Cortex of kidney (tissue), 1 donor: ENCODE measurements around the gene CFAP54.
"Not testable (repeated sequence)": the region's sequence is repeated elsewhere in the genome, so short reads cannot be mapped to it uniquely, and the experiment has no call there.

Experiments
- DNase-seq: peaks from one replicate; lab custom pipeline; 2025; lab: John Stamatoyannopoulos, UW

The CFAP54 gene

GRCh38 chr12:96478011-96478410 lies 11.4 kb upstream of the CFAP54 start:
- DNase-seq: no peak

- DNase-seq: no peak
Observed at GRCh38 chr12:96482086-96482485, 7.3 kb upstream of the CFAP54 start.

- no peak for DNase-seq
Observed at GRCh38 chr12:96483116-96483515, 6.3 kb upstream of the CFAP54 start.

GRCh38 chr12:96486751-96487613 lies 2.4 kb upstream of the CFAP54 start:
- DNase-seq: no peak

GRCh38 chr12:96487634-96488033 lies 1.7 kb upstream of the CFAP54 start:
- no peak for DNase-seq

GRCh38 chr12:96493106-96493505 lies 3.7 kb downstream of the CFAP54 start:
- no peak for DNase-seq

GRCh38 chr12:96494154-96494553 lies 4.8 kb downstream of the CFAP54 start:
- not testable (repeated sequence) for DNase-seq

GRCh38 chr12:96495155-96495554 lies 5.8 kb downstream of the CFAP54 start:
- no peak for DNase-seq

GRCh38 chr12:96495841-96496545 lies 6.6 kb downstream of the CFAP54 start:
- no peak for DNase-seq

GRCh38 chr12:96496944-96497343 lies 7.6 kb downstream of the CFAP54 start:
- no peak for DNase-seq

GRCh38 chr12:96497855-96498254 lies 8.5 kb downstream of the CFAP54 start:
- no peak for DNase-seq

- DNase-seq: no peak
Observed at GRCh38 chr12:96500693-96501092, 11.3 kb downstream of the CFAP54 start.

GRCh38 chr12:96501133-96501761 lies 11.9 kb downstream of the CFAP54 start:
- no peak for DNase-seq

- no peak for DNase-seq
Observed at GRCh38 chr12:96501908-96502307, 12.5 kb downstream of the CFAP54 start.

GRCh38 chr12:96502477-96502876 lies 13.1 kb downstream of the CFAP54 start:
- DNase-seq: no peak

GRCh38 chr12:96502949-96503532 lies 13.7 kb downstream of the CFAP54 start:
- DNase-seq: no peak

GRCh38 chr12:96503976-96504375 lies 14.6 kb downstream of the CFAP54 start:
- no peak for DNase-seq

GRCh38 chr12:96506776-96507175 lies 17.4 kb downstream of the CFAP54 start:
- no peak for DNase-seq

- DNase-seq: no peak
Observed at GRCh38 chr12:96510306-96510764, 21.0 kb downstream of the CFAP54 start.

GRCh38 chr12:96513166-96513565 lies 23.8 kb downstream of the CFAP54 start:
- DNase-seq: no peak

GRCh38 chr12:96513681-96514080 lies 24.3 kb downstream of the CFAP54 start:
- no peak for DNase-seq

GRCh38 chr12:96514328-96514727 lies 25.0 kb downstream of the CFAP54 start:
- no peak for DNase-seq
